T47D (cell line): Measurements from ENCODE around the gene CPNE1.
A peak's percentile ranks its signal among the peaks of the same experiment; 100 is the strongest.

Source experiments
- DNase-seq, 2 experiments: peaks; one replicate each; pipeline versions ENCODE4 v3.0.0 to v3.0.0-alpha.2; 2011 to 2012; ENCODE audit warnings: low read depth in 1 of 2, low spot score in 1 of 2
- JUND ChIP-seq: IDR thresholded peaks from 2 replicates; pipeline ENCODE4 v1.6.1; 2012; ENCODE audit warnings: low read depth
- in situ Hi-C: cut with HindIII; loops from 2 replicates; pipeline ENCODE4 v1.10.0; 2016; ENCODE audit warnings: low sequenced_read_pairs, low pct_unique_long_range_greater_than_20kb

Gene CPNE1

GRCh38 chr20:35636095-35636494 is 28.6 kb downstream of the CPNE1 start:
- TF ChIP-seq JUND, result no peak
- in situ Hi-C loops, result no loop called here
- no peak for DNase-seq

- DNase-seq, result no peak
- in situ Hi-C loops, result no loop called here
Observed at GRCh38 chr20:35635652-35636051, 29.0 kb downstream of the CPNE1 start.

GRCh38 chr20:35632539-35633115 is 32.1 kb downstream of the CPNE1 start:
- in situ Hi-C loops, result no loop called here
- no peak for DNase-seq
- TF ChIP-seq JUND, result no peak

More at GRCh38 chr20:35635652-35636051, 29.0 kb downstream of the CPNE1 start:
- TF ChIP-seq JUND, result no peak

- no peak for DNase-seq
- no peak for TF ChIP-seq JUND
- in situ Hi-C loops, result no loop called here
Observed at GRCh38 chr20:35630636-35631035, 34.1 kb downstream of the CPNE1 start.

- no peak for DNase-seq
- TF ChIP-seq JUND, result no peak
Observed at GRCh38 chr20:35629427-35630145, 35.1 kb downstream of the CPNE1 start.

GRCh38 chr20:35627121-35627520 is 37.6 kb downstream of the CPNE1 start:
- in situ Hi-C loops, result no loop called here

More at GRCh38 chr20:35629427-35630145, 35.1 kb downstream of the CPNE1 start:
- in situ Hi-C loops, result no loop called here

GRCh38 chr20:35626386-35627001 is 38.2 kb downstream of the CPNE1 start:
- in situ Hi-C loops, result no loop called here
- no peak for DNase-seq
- no peak for TF ChIP-seq JUND

More at GRCh38 chr20:35627121-35627520, 37.6 kb downstream of the CPNE1 start:
- no peak for TF ChIP-seq JUND
- DNase-seq, result no peak

GRCh38 chr20:35625584-35626385 is 38.9 kb downstream of the CPNE1 start:
- TF ChIP-seq JUND, result no peak
- DNase-seq, result no peak
- in situ Hi-C loops, result no loop called here

- no peak for DNase-seq
- no peak for TF ChIP-seq JUND
- in situ Hi-C loops, result no loop called here
Observed at GRCh38 chr20:35621560-35621946, 43.1 kb downstream of the CPNE1 start.

GRCh38 chr20:35620818-35621559 is 43.7 kb downstream of the CPNE1 start:
- DNase-seq, result no peak
- in situ Hi-C loops, result no loop called here

GRCh38 chr20:35619196-35620095 is 45.3 kb downstream of the CPNE1 start:
- DNase-seq, result peak; percentile 91 to 95
- no peak for TF ChIP-seq JUND
- in situ Hi-C loops, result no loop called here

More at GRCh38 chr20:35620818-35621559, 43.7 kb downstream of the CPNE1 start:
- TF ChIP-seq JUND, result no peak
